Fibroblast of the aortic adventitia (primary cell): Measurements from ENCODE around the gene AP1S3. TPM values are rescaled to one million over a fixed set of nuclear protein-coding genes. Genes with fewer than 3 reads are reported as not detected.
A peak's percentile ranks its signal among the peaks of the same experiment; 100 is the strongest.
"Not testable (repeated sequence)": the region's sequence is repeated elsewhere in the genome, so short reads cannot be mapped to it uniquely, and the experiment has no call there.

Experiments
- DNase-seq: peaks from one replicate; pipeline ENCODE4 v3.0.0-alpha.2; 2010; ENCODE audit warnings: low read depth
- H3K4me3 ChIP-seq: 2 replicates; pipeline ENCODE4 v1.5.1; 2011; ENCODE audit warnings: low read depth, mild to moderate bottlenecking, control low read depth, low read length, moderate library complexity
- CTCF ChIP-seq: IDR thresholded peaks from 2 replicates; pipeline ENCODE4 v1.5.1; 2011; ENCODE audit warnings: mild to moderate bottlenecking, low read length, control low read depth, inconsistent platforms; ENCODE audit not compliant: insufficient read depth
- total RNA-seq: library from RNA; depleted of rRNA; stranded (reverse); fragments of >200 nt; gene quantifications from 2 replicates; pipeline ENCODE4 v1.2.3, GENCODE V29; 2012; ENCODE audit warnings: low replicate concordance

The AP1S3 gene
- total RNA-seq, 1 donor: 8.1 TPM

- no peak for DNase-seq
- no peak for TF ChIP-seq CTCF
Observed at GRCh38 chr2:223771475-223771874, 65.9 kb downstream of the AP1S3 start.

GRCh38 chr2:223768179-223768578 lies 69.2 kb downstream of the AP1S3 start:
- no peak for TF ChIP-seq CTCF
- no peak overlapping the region for H3K4me3 ChIP-seq

More at GRCh38 chr2:223771475-223771874, 65.9 kb downstream of the AP1S3 start:
- no peak overlapping the region for H3K4me3 ChIP-seq

GRCh38 chr2:223767341-223767740 lies 70.0 kb downstream of the AP1S3 start:
- TF ChIP-seq CTCF: no peak
- H3K4me3 ChIP-seq: no peak overlapping the region
- no peak for DNase-seq

More at GRCh38 chr2:223768179-223768578, 69.2 kb downstream of the AP1S3 start:
- DNase-seq: no peak

GRCh38 chr2:223765221-223765785 lies 72.1 kb downstream of the AP1S3 start:
- DNase-seq: no peak
- TF ChIP-seq CTCF: no peak

GRCh38 chr2:223764796-223765195 lies 72.6 kb downstream of the AP1S3 start:
- no peak for TF ChIP-seq CTCF
- no peak overlapping the region for H3K4me3 ChIP-seq
- DNase-seq: no peak

More at GRCh38 chr2:223765221-223765785, 72.1 kb downstream of the AP1S3 start:
- no peak overlapping the region for H3K4me3 ChIP-seq

- DNase-seq: peak; percentile 15
- no peak for TF ChIP-seq CTCF
- no peak overlapping the region for H3K4me3 ChIP-seq
Observed at GRCh38 chr2:223762853-223763252, 74.5 kb downstream of the AP1S3 start.

- DNase-seq, H3K4me3 ChIP-seq: not testable (repeated sequence)
Observed at GRCh38 chr2:223761746-223762145, 75.6 kb downstream of the AP1S3 start.
